Peyer's patch (tissue), 4 donors: ENCODE measurements around the gene DLGAP1.

Source experiments
- CTCF ChIP-seq, 6 experiments: fragments of 450-650 bp in 4 of 6; fragments of 200-600 bp in 2 of 6; sonication (generic) in 1 of 6; IDR thresholded peaks; one replicate each; pipeline ENCODE4 v1.5.1; 2017 to 2019; ENCODE audit warnings: antibody characterized with exemption in 6 of 6, mild to moderate bottlenecking in 3 of 6, moderate library complexity in 1 of 6
- POLR2A ChIP-seq, 2 donors: fragments of 450-650 bp; IDR thresholded peaks; one replicate each; pipeline ENCODE4 v1.5.1; 2017; ENCODE audit warnings: antibody characterized with exemption in 2 of 2, mild to moderate bottlenecking in 2 of 2, moderate library complexity in 2 of 2

DNA sequence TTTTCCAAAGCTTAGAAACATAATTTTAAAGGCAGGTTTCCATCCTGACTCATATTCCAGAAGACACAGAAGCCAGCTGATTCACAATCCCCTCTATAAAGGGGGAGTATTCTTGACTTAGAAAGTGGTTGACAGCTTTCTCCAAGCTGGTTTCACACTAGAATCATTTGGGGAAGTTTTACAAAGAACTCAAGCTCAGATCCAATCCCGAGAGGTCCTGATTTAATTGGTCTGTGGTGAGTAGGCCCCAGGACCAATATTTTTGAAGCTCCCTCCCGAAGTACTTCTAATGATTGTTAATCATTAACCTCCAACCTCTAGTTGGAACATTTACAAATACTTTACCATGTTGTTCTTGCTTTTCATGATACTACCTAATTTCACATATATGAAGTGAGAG lies 184.1 kb downstream of the DLGAP1 start:
- TF ChIP-seq CTCF (IDR thresholded peaks at IDR 0.05), result no peak
- TF ChIP-seq POLR2A (IDR thresholded peaks at IDR 0.05), result no peak
